SK-N-MC (cell line): ENCODE results near the gene KCTD11.

ENCODE experiments used
- DNase-seq: peaks from one replicate; pipeline ENCODE4 v3.0.0-alpha.2; 2011; ENCODE audit warnings: low read depth, low spot score
- H3K27ac ChIP-seq: fragments of 200-600 bp; sonication (generic); 2 replicates; pipeline ENCODE4 v1.5.1; 2016; ENCODE audit warnings: mixed run types
- H3K36me3 ChIP-seq: fragments of 200-600 bp; sonication (generic); 2 replicates; pipeline ENCODE4 v1.6.1; 2017; ENCODE audit warnings: antibody characterized with exemption, low read length, mixed read lengths; ENCODE audit not compliant: insufficient read depth
- H3K4me3 ChIP-seq: fragments of 200-600 bp; sonication (generic); 2 replicates; pipeline ENCODE4 v1.5.1; 2016
- H3K9ac ChIP-seq: fragments of 200-600 bp; sonication (generic); 2 replicates; pipeline ENCODE4 v1.8.0; 2017; ENCODE audit warnings: mixed run types, mixed read lengths; ENCODE audit not compliant: insufficient read length
- H3K9me3 ChIP-seq: fragments of 200-600 bp; sonication (generic); 2 replicates; pipeline ENCODE4 v1.6.1; 2017; ENCODE audit warnings: low read depth, mild to moderate bottlenecking, antibody characterized with exemption, low read length, moderate library complexity, mixed read lengths
- EZH2 ChIP-seq: fragments of 200-600 bp; sonication (generic); IDR thresholded peaks from one replicate; pipeline ENCODE4 v1.6.1; 2017; ENCODE audit warnings: antibody characterized with exemption
- FOXP2 ChIP-seq: optimal IDR thresholded peaks from 2 replicates; pipeline ENCODE3; 2011; ENCODE audit warnings: mild to moderate bottlenecking, moderate library complexity; ENCODE audit not compliant: insufficient read depth; ENCODE audit errors: extremely low read length, control extremely low read depth
- POLR2AphosphoS5 ChIP-seq: IDR thresholded peaks from 2 replicates; pipeline ENCODE4 v1.6.1; 2012; ENCODE audit warnings: mild to moderate bottlenecking, low read depth, low read length, borderline replicate concordance

Gene KCTD11

GRCh38 chr17:7396147-7396546 lies 44.2 kb downstream of the KCTD11 start:
- Histone ChIP-seq H3K27ac (no peak overlapping the region), H3K9ac (no peak overlapping the region), H3K4me3 (no peak overlapping the region), H3K9me3 (no peaks in the 10 kb centered on the region), H3K36me3 (no peaks in the 10 kb centered on the region)
- no peak for DNase-seq
- TF ChIP-seq POLR2AphosphoS5 (no peak), EZH2 (no peak), FOXP2 (no peak)

- DNase-seq: no peak
- no peak overlapping the region for H3K4me3 ChIP-seq
- H3K36me3 ChIP-seq: no peaks in the 10 kb centered on the region
- H3K9ac ChIP-seq: no peak overlapping the region
- H3K27ac ChIP-seq: no peak overlapping the region
- TF ChIP-seq POLR2AphosphoS5 (no peak), EZH2 (no peak), FOXP2 (no peak)
- H3K9me3 ChIP-seq: no peaks in the 10 kb centered on the region
These were observed 46.6 kb downstream of the KCTD11 start for GRCh38 chr17:7398612-7399011.

GRCh38 chr17:7403043-7403726 lies 51.2 kb downstream of the KCTD11 start:
- Histone ChIP-seq H3K9me3 (no peaks in the 10 kb centered on the region), H3K27ac (no peak overlapping the region), H3K4me3 (peak overlapping the region; percentile 95), H3K36me3 (no peaks in the 10 kb centered on the region), H3K9ac (peak overlapping the region; percentile 82)
- DNase-seq: no peak
- TF ChIP-seq FOXP2 (no peak), POLR2AphosphoS5 (no peak), EZH2 (no peak)

- Histone ChIP-seq H3K27ac (peak overlapping the region; percentile 62; the same call in 1 of the 2 replicates), H3K36me3 (no peaks in the 10 kb centered on the region), H3K4me3 (peak overlapping the region; percentile 95), H3K9ac (peak overlapping the region; percentile 82), H3K9me3 (no peaks in the 10 kb centered on the region)
- no peak for DNase-seq
- TF ChIP-seq POLR2AphosphoS5: no peak
- no peak for TF ChIP-seq FOXP2
- no peak for TF ChIP-seq EZH2
These were observed 51.7 kb downstream of the KCTD11 start for GRCh38 chr17:7403727-7403976.

- Histone ChIP-seq H3K9ac (peak within 1 kb of the TSS; percentile 82), H3K27ac (peak within 1 kb of the TSS; percentile 62; the same call in 1 of the 2 replicates), H3K36me3 (no peaks in the 10 kb centered on the region), H3K4me3 (peak within 1 kb of the TSS; percentile 95), H3K9me3 (no peaks in the 10 kb centered on the region)
- TF ChIP-seq EZH2 (no peak), POLR2AphosphoS5 (peak; percentile 74)
- peak; percentile 92 for DNase-seq
These were observed 52.2 kb downstream of the KCTD11 start, which contains the start of gene TMEM256 for GRCh38 chr17:7403977-7404736. TSS of gene TMEM256 (minus strand) at chr17:7404097. CDS start at chr17:7404084, 13 bp downstream.
